ENCODE results near the gene TMEM273. TPM values are rescaled to one million over a fixed set of nuclear protein-coding genes. Genes with fewer than 3 reads are reported as not detected.

The TMEM273 gene
- total RNA-seq, 4 donors from 2014 or later = 11.6 to 36.8 (median 25.1) TPM

GRCh38 chr10:49139846-49140195 is 48.4 kb downstream of the TMEM273 start:
- peak overlapping the region; percentile 13 to 57 (median 38) for H3K27ac ChIP-seq (replicated peaks in 1 of 4)
- intact Hi-C loops (cut with DNase I) = no loop called here
- DNase-seq (ENCODE audit: extremely low spot score) = no peak
- H3K27me3 ChIP-seq = peaks cover 0 to 9% (median 0%) of the 10 kb centered on the region in 4 donors
- 83% methylated on average over 1 of the region's 4 CpGs for WGBS
- H3K36me3 ChIP-seq = no peaks in the 10 kb centered on the region
- H3K4me1 ChIP-seq = peaks cover 0 to 22% (median 16%) of the 10 kb centered on the region in 4 donors
- TF ChIP-seq POLR2AphosphoS5 (IDR thresholded peaks at IDR 0.05) (no peak), CTCF (IDR thresholded peaks at IDR 0.05) (no peak), POLR2A (IDR thresholded peaks at IDR 0.05; ENCODE audit: low read depth) (no peak), EP300 (IDR thresholded peaks at IDR 0.05) (no peak)
- H3K9me3 ChIP-seq = no peaks in the 10 kb centered on the region
- H3K4me3 ChIP-seq = no peak overlapping the region

GRCh38 chr10:49139028-49139845 is 49.0 kb downstream of the TMEM273 start:
- 50% methylated on average over 6 of the region's 8 CpGs for WGBS
- no peak overlapping the region for H3K4me3 ChIP-seq
- H3K27ac ChIP-seq (replicated peaks in 1 of 4) = peak overlapping the region; percentile 13 to 57 (median 38)
- no peak for DNase-seq (ENCODE audit: extremely low spot score)
- TF ChIP-seq CTCF (IDR thresholded peaks at IDR 0.05) (no peak), POLR2AphosphoS5 (IDR thresholded peaks at IDR 0.05) (no peak), POLR2A (IDR thresholded peaks at IDR 0.05; ENCODE audit: low read depth) (no peak), EP300 (IDR thresholded peaks at IDR 0.05) (no peak)
- H3K4me1 ChIP-seq = peaks cover 0 to 20% (median 15%) of the 10 kb centered on the region in 4 donors
- intact Hi-C loops (cut with DNase I) = no loop called here
- no peaks in the 10 kb centered on the region for H3K36me3 ChIP-seq
- H3K27me3 ChIP-seq = peaks cover 0 to 9% (median 0%) of the 10 kb centered on the region in 4 donors
- H3K9me3 ChIP-seq = no peaks in the 10 kb centered on the region

GRCh38 chr10:49138361-49138891 is 49.8 kb downstream of the TMEM273 start:
- TF ChIP-seq POLR2AphosphoS5 (IDR thresholded peaks at IDR 0.05) (no peak), CTCF (IDR thresholded peaks at IDR 0.05) (no peak), POLR2A (IDR thresholded peaks at IDR 0.05; ENCODE audit: low read depth) (no peak), EP300 (IDR thresholded peaks at IDR 0.05) (no peak)
- Histone ChIP-seq H3K4me1 (peaks cover 0 to 16% (median 14%) of the 10 kb centered on the region in 4 donors), H3K27ac (replicated peaks in 1 of 4) (peak overlapping the region; percentile 13 to 46 (median 33)), H3K9me3 (no peaks in the 10 kb centered on the region), H3K27me3 (peaks cover 0 to 9% (median 0%) of the 10 kb centered on the region in 4 donors), H3K36me3 (no peaks in the 10 kb centered on the region), H3K4me3 (no peak overlapping the region)
- intact Hi-C loops (cut with DNase I) = no loop called here
- 60% methylated on average over 7 of the region's 7 CpGs for WGBS
- no peak for DNase-seq (ENCODE audit: extremely low spot score)

GRCh38 chr10:49136525-49136924 is 51.7 kb downstream of the TMEM273 start:
- WGBS = 50% methylated on average over 1 of the region's 1 CpG

More at GRCh38 chr10:49136525-49136924, 51.7 kb downstream of the TMEM273 start:
- no peak overlapping the region for H3K4me3 ChIP-seq
- peaks cover 0 to 9% (median 0%) of the 10 kb centered on the region in 4 donors for H3K27me3 ChIP-seq
- intact Hi-C loops (cut with DNase I) = no loop called here
- no peaks in the 10 kb centered on the region for H3K36me3 ChIP-seq
- TF ChIP-seq POLR2AphosphoS5 (IDR thresholded peaks at IDR 0.05) (no peak), POLR2A (IDR thresholded peaks at IDR 0.05; ENCODE audit: low read depth) (no peak), EP300 (IDR thresholded peaks at IDR 0.05) (no peak), CTCF (IDR thresholded peaks at IDR 0.05) (no peak)
- no peak for DNase-seq (ENCODE audit: extremely low spot score)
- H3K4me1 ChIP-seq = peaks cover 0 to 16% (median 14%) of the 10 kb centered on the region in 4 donors
- no peak overlapping the region for H3K27ac ChIP-seq (replicated peaks in 1 of 4)
- H3K9me3 ChIP-seq = no peaks in the 10 kb centered on the region
